Stimulated activated CD8-positive, alpha-beta memory T cell treated with anti-CD3 and anti-CD28 coated beads, Interleukin-2, amount 100 ng/mL, for 48 hours (primary cell): ENCODE data around the gene METTL16.
"Not testable (repeated sequence)": the region's sequence is repeated elsewhere in the genome, so short reads cannot be mapped to it uniquely, and the experiment has no call there.

Experiments
- DNase-seq, 2 donors: peaks; one replicate each; pipeline ENCODE4 v3.0.0-alpha.2; 2020; ENCODE audit warnings: low read depth in 2 of 2

METTL16 gene

DNA sequence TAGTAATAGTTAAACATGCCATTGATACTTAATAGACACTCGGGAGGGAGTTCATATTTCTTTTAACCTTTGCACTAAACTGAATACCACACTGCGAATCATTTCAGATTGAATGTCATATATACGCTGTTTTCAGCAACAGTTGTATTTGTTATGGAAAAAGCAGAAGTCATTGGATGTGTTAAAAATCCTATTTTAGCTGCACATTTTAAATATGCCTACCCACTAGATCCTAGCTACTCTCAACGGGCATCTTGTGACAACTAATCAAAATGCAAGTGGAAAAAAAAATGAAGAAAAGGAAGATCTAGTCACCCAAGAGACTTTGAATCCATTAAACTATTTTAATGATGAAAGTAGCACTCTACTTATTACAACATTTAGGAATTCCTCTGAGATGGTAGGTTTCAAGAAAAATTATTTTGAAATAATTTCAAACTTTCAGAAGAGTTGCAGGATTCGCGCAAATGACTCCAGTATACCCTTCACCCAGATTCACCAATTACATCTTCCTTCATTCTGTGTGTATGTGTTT is 59.4 kb downstream of the METTL16 start:
- DNase-seq: no peak

DNA sequence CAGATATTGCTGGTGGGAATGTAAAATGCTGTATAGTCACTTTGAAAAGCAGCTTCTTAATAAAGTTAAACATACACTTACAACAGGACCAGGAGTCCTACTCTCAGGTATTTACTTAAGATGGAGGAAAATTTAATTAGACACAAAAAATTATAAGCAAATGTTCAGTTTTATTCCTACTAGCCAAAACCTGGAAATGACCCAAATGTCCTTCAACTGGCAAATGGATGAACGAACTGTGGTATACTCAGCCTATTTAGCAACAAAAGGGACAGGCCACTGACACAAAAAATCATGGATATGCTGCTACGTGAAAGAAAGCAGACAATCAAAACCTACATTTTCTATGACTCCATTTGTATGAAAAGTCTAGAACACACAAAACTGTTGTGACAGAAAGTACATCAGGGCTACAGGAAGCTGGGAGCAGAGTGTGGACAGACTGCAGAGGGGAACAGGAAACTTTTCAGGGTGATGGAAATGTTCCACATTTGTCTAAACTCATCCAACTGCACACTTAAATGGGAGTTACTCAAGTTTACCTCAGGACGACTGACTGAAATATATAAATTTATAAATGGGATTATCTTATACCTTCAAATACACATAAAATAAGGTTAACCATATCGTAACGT is 61.6 kb downstream of the METTL16 start:
- no peak for DNase-seq

DNA sequence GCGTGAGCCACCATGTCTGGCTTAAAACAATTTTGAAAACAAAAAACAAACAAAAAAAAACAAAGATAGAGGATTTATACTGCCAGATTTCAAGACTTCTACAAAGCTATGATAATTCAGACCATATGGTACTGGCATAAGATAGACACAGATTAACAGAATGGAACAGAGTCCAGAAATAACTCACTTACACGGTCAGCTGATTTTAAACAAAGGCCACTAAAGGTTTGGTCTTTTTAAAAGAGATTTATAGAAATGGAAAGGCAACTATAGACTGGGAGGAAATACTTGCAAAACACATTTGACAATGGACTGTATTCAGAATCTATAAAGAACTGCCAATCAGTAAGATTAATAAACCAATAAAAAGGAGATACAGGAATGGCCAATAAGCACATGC is 62.2 kb downstream of the METTL16 start:
- no peak for DNase-seq

DNA sequence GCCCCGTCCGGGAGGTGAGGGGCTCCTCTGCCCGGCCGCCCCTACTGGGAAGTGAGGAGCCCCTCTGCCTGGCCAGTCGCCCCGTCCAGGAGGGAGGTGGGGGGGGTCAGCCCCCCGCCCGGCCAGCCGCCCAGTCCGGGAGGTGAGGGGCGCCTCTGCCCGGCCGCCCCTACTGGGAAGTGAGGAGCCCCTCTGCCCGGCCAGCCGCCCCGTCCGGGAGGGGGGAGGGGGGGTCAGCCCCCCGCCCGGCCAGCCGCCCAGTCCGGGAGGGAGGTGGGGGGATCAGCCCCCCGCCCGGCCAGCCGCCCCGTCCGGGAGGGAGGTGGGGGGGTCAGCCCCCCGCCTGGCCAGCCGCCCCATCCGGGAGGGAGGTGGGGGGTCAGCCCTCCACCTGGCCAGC is 64.2 kb downstream of the METTL16 start:
- DNase-seq: not testable (repeated sequence)

DNA sequence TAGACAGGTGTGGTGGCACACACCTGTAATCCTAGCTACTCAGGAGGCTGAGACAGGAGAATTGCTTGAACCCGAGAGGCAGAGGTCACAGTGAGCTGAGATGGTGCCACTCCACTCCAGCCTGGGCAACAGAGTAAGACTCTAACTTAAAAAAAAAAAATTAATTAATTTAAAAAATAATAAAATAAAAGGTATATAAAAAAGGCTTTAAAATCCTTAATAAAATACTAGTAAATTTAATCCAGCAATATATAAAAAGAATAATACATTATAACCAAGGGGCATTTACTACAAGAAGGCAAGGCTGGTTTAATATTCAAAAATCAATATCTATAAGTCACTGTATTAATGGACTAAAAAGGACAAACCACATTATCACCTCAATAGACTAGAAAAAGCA is 66.0 kb downstream of the METTL16 start:
- DNase-seq: no peak

DNA sequence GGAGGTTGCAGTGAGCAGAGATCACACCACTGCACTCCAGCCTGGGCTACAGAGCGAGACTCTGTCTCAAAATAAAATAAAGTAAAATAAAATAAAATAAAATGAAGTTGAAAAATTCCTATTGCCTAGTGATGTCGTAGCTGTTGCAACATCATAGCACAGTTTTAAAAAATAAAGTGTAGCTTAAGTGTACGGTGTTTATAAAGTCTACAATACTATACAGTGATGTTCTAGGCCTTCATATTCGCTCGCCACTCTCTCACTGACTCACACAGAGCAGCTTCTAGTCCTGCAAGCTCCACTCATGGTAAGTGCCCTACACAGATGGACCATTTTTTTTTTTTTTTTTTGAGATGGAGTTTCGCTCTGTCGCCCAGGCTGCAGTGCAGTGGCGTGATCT is 67.3 kb downstream of the METTL16 start:
- DNase-seq: no peak

DNA sequence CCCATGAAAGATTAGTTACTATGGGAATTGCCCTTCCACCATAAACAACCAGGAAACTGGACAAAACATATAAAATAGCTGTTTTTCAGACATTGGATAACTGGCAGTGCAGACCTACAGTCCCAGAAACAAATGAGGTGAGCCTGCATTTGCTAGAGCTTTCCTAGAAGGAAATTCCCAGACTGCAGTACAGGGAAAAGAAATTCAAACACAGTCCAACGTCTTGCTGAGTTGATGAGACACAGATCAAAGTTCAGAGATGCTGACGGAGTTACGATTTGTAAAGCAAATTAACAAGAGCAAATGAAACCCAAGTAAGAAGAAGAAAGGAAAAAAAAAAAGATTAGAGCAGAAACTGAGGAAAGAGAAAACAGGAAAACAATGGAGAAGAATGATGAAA is 69.5 kb downstream of the METTL16 start:
- no peak for DNase-seq

DNA sequence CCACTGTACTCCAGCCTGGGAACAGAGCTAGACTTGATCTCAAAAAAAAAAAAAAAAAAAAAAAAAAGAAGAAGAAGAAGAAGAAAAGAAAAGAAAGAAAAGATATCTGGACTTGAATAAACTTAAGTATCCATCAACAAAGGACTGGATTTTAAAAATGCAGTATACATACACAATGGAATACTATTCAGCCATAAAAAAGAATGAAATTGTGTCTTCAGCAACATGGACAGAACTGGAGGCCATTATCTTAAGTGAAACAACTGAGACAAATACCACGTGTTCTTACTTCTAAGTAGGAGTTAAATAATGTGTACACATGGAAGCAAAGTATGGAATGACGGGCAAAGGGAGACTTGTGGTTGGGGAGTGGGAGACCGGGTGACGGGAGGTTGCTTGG is 70.8 kb downstream of the METTL16 start:
- DNase-seq: no peak

DNA sequence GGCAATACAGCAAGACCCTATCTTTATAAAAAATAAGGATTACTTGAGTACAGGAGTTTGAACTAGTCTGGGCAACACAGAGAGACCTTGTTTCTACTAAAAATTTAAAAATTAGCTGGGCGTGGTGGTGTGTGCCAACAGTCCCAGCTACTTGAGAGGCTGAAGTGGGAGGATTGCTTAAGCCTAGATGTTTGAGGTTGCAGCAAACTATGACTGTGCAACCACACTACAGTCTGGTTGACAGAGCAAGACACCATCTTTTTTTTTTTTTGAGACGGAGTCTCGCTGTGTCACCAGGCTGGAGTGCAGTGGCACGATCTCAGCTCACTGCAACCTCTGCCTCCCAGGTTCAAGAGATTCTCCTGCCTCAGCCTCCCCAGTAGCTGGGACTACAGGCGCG is 71.7 kb downstream of the METTL16 start:
- not testable (repeated sequence) for DNase-seq

DNA sequence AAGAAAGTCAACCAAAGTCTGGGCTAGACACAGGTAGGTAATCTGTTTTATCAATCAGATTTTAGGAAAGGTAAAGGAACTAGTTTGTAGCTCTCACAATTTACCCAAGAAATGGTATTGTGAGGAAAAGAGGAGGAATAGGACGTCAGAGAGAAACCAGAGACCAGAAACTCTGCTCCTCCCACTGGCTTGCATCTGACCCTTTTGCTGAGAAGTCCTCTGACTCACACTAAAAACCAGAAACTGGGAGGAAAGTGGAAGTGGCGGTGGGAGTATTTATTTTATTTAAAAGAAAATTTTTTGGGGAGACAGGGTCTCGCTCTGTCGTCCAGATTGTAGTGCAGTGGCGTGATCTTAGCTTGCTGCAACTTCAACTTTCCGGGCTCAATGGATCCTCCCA is 72.9 kb downstream of the METTL16 start:
- DNase-seq: no peak

DNA sequence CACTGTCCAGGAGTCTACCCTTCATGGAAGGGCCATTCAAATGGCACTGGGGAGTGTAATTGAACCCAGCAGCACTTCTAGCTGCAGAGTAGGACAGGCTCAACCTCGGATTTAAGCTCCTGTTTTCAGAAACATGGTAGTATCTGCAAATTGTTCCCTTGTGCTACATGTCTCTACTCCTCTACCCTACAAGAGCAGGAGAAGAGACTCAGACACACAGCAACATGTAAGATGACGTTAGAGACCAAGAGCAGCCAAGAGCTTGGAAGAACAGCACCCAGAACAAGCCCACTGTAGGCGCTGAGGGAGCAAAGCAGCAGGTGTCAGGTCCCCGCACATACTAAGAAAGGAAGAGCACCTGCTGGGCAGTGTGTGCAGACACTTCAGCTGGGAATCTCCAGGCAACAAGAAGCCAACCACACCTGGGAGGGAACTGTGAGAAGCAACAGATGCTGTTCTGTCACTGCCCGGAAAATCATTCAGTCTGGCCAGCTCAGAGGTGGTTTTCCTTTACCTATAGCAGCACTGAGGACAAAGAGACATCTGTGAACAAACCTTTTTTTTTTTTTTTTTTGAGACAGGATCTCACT is 75.3 kb downstream of the METTL16 start:
- DNase-seq: no peak

DNA sequence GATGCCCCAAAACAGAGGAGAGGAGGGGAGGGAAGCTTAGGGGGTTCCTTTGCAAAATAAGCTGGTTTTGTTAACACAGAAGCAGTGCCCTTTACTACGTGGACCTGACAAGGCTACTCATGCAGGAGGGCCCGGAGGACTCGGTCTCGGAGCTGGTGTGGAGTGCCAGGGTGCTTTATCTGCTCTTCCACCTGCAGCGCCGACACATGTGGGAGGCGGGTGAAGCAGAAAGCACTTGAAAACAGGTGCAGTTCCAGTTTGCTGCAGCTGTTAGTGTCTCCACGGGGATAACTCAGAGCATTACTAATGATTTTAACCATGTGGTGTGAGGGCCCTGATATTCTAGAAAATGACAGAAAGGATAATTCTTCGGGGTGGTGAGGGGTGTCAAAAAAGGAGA is 75.8 kb downstream of the METTL16 start:
- DNase-seq: no peak

DNA sequence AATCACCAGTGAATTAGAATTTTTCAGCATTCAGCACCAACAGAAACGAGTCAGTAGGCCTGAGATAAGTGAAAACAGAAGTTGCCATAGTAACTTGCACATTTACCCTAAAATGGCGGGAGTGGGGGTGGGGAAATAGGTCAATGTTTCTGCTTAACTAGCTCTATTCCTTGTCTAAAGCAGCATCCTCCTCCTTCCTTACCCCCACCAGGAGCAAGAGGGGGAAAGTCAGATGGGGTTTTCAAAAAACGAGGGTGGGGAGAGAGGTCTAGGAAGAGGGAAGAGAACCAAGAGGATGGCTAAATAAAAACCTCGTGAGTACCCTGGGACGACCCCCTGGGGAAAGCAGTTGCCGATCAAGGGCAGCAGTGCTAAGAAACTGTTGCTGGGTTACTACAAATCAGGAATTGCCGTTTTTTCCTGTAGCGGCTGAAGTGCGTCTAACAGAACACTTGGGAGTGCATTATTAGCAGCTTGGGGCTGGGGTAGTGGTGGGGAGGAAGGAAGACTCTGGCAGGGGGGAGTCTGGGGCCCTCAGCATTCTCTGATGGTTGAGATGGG is 76.4 kb downstream of the METTL16 start:
- no peak for DNase-seq

DNA sequence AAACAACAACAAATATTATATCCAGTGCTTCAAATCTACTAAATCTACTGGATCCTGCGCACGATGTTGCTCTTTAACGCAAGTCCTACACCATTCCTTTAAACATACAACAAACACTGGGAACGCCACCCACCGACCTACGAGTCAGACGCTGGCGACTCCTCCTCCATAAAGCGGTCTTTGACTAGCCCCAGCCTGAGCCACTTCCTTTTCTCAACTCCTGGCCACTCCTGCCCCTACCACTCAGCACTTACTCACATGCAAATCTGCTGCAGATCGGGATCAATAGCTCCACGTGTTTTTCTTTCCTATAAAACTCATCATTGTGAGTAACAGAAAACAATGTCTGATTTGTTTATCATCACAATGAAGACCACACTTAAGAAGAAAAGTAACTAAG is 78.0 kb downstream of the METTL16 start:
- DNase-seq: no peak

DNA sequence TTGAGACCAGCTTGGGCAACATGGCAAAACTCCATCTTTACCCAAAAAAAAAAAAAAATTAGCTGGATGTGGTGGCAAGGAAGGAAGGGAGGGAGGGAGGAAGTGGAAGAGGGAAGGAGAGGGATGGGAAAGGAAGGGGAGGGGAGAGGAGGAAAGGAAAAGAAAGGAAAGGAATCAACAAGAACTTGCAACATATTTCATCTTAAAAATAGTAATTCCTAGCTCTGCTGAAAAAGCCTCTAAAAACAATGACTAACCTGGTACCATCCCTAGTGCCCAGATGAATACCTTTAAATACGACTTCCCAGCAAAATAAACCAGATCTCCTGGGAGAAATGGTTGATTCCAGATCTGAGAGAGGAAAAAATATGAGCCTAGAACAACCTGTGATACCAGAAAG is 83.8 kb downstream of the METTL16 start:
- DNase-seq: no peak

DNA sequence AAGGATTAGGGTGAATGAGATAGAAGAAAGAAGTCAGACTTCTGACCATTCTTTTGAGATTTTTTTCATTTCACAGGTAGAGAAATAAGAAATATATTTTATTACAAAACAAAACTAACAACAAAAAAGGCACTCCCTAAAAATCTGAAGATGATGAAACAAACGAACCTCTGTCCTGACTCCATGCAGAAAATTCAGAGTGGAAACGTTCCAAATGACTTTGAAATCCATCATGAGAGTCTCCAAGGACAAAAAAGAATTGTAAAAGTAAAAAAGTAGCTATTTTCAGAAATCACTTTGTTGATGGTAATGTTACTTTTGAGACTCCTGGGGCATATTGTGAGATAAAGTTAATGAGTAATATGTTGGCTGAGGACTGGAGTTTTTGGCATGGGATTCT is 84.5 kb downstream of the METTL16 start:
- no peak for DNase-seq

DNA sequence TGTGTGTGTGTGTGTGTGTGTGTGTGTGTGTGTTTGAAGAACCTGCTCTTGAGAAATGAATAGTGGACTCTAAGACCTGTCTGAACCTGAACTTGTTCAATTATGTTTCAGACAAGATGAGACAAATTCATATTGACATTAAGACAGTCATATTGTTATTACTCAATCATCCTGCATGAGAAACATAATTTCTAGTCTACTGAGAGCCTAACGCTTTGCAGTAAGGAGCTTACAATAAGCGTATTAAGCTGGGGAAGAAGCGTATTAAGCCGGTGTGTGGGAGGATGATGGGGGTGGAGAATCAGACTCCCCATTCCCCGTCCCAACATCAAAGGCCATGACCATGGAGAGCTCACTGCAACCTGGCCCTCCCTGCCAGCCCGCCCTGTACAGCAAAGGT is 88.4 kb downstream of the METTL16 start:
- DNase-seq: no peak

DNA sequence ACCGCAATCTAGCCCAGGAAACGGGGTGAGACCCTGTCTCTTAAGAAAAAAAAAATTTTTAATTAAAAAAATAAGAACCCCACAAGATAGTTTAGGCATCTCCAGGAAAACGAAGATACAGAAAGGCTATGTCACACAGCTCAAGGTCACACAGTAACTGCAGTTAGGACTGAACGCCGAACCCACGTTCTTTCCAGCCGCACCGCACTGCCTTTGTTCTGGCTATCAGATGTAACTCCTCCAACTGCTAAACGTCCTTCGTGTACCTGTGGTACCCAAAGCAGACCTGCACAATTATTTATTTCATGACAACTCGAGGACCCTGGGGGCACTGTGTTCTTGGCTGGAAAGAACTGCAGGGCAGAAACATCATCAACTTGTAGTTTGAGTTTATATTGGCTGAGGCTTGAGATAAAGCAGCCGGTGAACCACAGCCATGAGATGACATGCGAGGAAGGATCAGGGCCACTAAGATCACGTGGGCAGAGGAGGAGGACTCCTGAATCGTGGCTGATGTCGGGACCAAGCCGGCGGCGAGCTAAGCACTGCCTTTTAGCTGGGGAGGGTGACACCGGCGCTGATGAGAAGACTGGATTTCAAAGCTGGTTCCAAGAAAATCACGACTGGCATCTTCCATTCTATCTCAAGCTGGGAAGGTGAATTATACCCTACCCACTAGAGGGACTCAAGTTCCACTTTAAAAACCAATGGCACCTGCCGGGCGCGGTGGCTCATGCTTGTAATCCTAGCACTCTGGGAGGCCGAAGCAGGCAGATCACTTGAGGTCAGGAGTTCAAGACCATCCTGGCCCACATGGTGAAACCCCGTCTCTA is 90.2 kb downstream of the METTL16 start:
- DNase-seq: no peak

DNA sequence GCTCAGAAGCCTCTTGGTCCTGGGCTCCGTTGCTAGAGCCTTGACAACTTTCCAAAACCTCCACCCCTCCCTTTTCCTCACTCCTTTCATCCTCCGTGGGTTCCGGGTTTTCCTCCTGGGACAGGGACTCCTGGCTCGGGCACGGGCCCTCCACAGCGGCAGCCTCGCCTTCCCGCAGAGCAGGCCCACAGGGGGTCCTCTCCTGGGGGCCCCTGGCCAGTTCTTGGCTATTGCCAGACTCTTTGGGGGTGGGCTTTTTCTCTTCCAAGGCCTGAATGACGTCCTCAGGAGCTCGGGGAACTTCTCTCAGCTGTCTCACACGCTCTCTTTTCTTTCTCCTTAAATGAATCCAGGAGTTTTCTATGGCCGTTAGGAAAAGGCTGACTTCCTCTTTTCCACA is 91.5 kb downstream of the METTL16 start:
- DNase-seq: no peak

DNA sequence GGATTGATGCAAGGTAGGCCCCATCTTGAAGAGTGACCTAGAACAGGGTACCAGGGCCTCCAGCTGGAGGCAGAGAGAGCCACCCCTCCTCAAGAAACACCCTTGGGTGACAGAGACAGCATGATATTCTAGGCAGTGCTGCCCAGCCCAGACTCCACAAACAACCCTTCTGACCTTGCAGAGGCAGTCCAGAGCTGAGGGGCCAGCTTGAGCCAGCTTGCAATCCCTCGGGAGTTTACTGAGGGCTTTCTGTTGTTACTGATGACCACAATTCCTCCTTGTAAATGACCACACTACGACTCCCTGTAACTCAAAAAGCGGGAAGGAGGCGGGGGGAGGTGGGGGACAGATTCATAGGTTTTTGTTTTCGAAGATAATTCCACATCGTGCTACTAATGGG is 92.2 kb downstream of the METTL16 start:
- DNase-seq: no peak

DNA sequence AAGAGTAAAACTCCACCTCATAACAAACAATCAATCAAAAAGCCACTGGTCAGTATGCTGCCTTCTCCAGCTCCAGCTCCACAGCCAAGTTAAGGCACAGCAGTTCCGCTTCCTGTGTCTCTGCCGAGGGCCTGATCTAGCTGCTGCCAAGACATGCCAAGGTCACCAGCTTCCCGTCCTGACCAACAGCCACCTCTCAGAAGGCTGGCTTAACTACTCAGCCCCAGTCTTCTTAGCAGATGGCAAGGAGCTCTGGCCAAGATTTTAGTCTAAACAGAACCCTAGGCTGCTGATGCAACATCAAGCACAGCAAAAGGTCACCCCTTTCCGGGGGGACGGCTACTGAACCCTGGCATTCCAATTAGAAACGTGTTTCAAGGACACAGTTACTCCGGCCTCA is 93.1 kb downstream of the METTL16 start:
- no peak for DNase-seq

DNA sequence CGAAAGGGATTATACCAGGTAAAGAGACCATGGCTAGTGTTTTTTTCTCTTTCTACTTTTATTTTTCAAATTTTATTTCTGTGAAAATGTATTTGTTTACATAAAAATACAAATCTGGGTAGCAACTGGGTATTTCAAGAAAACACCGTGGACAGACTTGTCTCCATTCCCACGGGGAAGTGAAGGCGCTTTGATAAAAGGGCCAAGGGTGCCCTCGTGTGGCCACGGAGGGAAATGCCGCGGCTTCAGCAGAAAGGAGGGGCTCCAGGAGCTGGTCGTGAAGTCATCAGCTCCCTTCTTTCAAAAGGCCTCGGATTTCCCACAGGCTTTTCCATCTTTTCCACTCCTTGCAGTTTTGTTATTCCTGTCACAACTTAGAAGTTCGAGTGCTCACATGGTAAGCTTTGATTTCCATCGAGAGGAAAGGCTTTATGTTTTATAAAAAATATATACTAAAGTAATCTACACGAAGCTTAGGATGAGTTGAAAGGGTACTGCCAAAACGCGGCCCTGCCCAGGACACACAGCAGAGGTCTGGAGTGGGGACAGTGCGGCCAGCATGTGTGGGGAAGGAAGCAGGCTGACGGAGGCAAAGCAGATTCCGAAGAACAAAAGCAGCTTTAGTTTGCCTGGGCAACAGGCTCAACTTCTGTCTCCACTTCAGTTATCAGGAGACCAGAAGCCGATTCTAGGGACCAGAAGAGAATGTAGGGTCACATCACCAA is 95.5 kb downstream of the METTL16 start:
- DNase-seq: peak; percentile 71 to 82
